Glutamatergic neuron (in vitro differentiated cells): ENCODE measurements around the gene CAMK2B. TPM values are rescaled to one million over a fixed set of nuclear protein-coding genes. Genes with fewer than 3 reads are reported as not detected.

ENCODE experiments used
- DNase-seq: peaks from one replicate; pipeline ENCODE4 v3.0.0; 2022
- H3K27ac Mint-ChIP-seq: one replicate; pipeline ENCODE4 v1.8.0; 2020; ENCODE audit warnings: mild to moderate bottlenecking, mixed read lengths, inconsistent platforms; ENCODE audit not compliant: unreplicated experiment
- H3K27me3 Mint-ChIP-seq: one replicate; pipeline ENCODE4 v1.8.0; 2020; ENCODE audit warnings: mild to moderate bottlenecking, moderate library complexity, mixed read lengths, inconsistent platforms; ENCODE audit not compliant: unreplicated experiment
- H3K36me3 Mint-ChIP-seq: one replicate; pipeline ENCODE4 v1.8.0; 2020; ENCODE audit warnings: mild to moderate bottlenecking, mixed read lengths, inconsistent platforms; ENCODE audit not compliant: unreplicated experiment
- H3K4me1 Mint-ChIP-seq: one replicate; pipeline ENCODE4 v1.8.0; 2020; ENCODE audit warnings: mild to moderate bottlenecking, low read depth, mixed read lengths, inconsistent platforms; ENCODE audit not compliant: unreplicated experiment
- H3K4me3 Mint-ChIP-seq: one replicate; pipeline ENCODE4 v1.8.0; 2020; ENCODE audit warnings: mild to moderate bottlenecking, mixed read lengths, inconsistent platforms; ENCODE audit not compliant: unreplicated experiment
- H3K9me3 Mint-ChIP-seq: one replicate; pipeline ENCODE4 v1.8.0; 2020; ENCODE audit warnings: mild to moderate bottlenecking, moderate library complexity, mixed read lengths, inconsistent platforms; ENCODE audit not compliant: unreplicated experiment
- total RNA-seq: library from RNA; stranded (reverse); fragmentation: NEBNext Ultra II Directional; extraction: Animal tissue kit (Norgen Biotek cat#: 25700); gene quantifications from one replicate; pipeline ENCODE4 v1.2.1, GENCODE V29; 2021; ENCODE audit not compliant: unreplicated experiment
- TF ChIP-seq, protein P1 (sequence below): fragments of 200-600 bp; sonication (generic); IDR thresholded peaks from one replicate; pipeline ENCODE4 v1.5.0; 2021; ENCODE audit not compliant: partially characterized antibody, unreplicated experiment

CAMK2B gene
- total RNA-seq, 1 donor from 2014 or later: 55.1 TPM

DNA sequence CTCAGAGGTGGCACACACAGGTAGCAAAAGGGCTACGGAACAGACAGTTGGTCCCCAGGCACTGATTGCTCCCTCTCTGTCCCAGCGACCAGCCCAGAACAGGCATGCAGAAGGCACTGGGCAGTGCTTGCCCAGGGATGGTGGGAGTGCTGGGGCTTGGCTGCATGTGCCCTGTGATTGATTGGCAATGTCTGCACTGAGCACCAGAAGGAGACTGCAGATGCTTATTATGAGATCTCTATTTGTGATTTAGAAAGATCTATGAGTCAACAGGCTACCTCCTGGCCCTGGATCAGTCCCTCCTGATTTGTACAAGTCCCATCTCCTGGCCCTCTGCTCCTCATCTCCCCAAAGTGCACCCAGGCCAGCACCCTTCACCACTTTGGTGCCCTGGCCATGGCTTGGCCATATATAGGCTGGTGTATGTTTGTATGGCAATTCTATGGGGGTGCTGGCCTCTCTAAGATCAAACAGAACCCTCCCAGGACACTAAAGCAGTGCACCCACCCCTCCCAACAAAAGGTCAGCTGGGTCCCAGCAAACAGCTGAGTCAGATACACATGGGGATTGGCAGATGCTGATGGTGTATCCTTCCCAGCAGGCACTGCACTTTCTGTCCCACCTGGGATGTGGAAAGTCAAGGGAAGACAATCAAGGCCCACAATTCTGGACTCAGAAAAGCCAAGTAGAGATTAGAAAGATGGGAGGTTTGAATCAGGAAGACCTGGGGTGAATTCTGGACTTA, 30.9 kb downstream of the CAMK2B start:
- Mint-ChIP-seq H3K9me3 (peaks cover 9% of the 10 kb centered on the region), H3K27ac (no peak overlapping the region), H3K36me3 (peaks cover 7% of the 10 kb centered on the region), H3K27me3 (peaks cover 3% of the 10 kb centered on the region), H3K4me1 (peaks cover 34% of the 10 kb centered on the region), H3K4me3 (no peak overlapping the region)
- DNase-seq: no peak
- TF ChIP-seq, protein P1, sequence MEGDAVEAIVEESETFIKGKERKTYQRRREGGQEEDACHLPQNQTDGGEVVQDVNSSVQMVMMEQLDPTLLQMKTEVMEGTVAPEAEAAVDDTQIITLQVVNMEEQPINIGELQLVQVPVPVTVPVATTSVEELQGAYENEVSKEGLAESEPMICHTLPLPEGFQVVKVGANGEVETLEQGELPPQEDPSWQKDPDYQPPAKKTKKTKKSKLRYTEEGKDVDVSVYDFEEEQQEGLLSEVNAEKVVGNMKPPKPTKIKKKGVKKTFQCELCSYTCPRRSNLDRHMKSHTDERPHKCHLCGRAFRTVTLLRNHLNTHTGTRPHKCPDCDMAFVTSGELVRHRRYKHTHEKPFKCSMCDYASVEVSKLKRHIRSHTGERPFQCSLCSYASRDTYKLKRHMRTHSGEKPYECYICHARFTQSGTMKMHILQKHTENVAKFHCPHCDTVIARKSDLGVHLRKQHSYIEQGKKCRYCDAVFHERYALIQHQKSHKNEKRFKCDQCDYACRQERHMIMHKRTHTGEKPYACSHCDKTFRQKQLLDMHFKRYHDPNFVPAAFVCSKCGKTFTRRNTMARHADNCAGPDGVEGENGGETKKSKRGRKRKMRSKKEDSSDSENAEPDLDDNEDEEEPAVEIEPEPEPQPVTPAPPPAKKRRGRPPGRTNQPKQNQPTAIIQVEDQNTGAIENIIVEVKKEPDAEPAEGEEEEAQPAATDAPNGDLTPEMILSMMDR: no peak

DNA sequence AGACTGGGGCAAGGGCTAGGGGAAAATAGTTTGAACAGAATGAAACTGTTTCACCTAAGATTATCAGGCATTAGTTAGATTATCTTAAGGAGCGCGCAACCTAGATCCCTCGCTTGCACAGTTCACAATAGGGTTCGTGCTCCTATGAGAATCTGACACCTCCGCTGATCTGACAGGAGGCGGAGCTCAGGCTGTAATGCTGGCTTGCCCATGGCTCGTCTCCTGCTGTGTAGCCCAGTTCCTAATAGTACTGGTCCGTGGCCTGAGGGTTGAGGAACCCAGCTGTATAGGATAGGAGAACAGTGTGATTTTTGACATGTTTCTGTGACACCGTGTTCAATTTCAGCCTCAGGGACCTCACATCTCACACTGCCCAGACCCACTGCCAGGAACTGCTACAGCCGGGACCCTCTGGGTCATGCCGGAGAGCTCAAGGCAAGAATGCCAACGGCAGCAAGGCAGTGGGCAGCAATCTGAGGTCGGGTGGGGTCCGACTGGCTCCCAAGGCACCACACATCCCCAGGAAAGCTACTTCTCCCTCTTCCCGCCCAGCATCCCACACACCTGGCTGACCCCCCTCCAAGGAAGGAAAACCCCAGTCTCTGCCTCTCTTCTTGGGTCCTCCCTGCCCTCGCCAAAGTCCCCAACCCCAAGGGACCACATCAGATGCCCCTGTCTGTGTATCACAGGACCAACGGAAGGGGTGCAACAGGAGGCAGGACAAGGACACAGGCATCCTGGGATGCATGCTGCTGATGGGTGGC, 31.7 kb downstream of the CAMK2B start:
- Mint-ChIP-seq H3K27me3 (peaks cover 3% of the 10 kb centered on the region), H3K36me3 (peaks cover 7% of the 10 kb centered on the region), H3K4me1 (peaks cover 34% of the 10 kb centered on the region), H3K4me3 (no peak overlapping the region), H3K27ac (no peak overlapping the region), H3K9me3 (peaks cover 9% of the 10 kb centered on the region)
- TF ChIP-seq, protein P1: no peak
- DNase-seq: no peak

DNA sequence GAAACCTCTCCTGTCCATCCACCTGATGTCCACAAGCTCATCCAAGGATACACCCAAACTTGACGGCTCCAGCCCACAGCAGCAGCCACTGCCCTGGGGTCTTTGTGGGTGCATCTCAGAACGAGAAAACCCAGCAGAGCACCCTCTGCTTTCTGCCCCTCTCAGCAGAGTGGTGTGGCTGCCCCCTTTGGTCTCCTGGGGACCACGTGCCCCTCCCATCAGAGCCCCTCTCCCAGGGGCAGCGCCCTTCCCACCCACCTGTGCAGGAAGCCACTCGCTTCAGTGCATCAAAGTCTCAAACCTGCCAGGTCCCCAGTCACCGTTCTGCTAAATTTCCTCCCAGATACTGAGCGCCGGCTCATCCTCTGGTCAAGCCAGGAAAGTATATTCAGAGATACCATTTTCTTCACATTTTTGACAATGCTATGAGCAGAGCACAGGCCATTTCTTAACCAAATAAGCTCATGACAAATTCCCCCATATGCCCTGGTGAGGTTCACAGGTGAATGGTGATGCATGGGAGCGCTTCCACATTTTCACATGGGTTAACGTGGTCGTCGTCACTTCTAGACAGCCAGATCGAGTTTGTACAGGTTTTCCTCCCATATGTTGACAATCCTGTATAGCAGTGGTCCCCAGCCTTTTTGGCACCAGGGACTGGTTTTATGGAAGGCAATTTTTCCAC, 32.4 kb downstream of the CAMK2B start:
- TF ChIP-seq, protein P1: no peak
- H3K9me3 Mint-ChIP-seq: peaks cover 9% of the 10 kb centered on the region
- peaks cover 39% of the 10 kb centered on the region for H3K4me1 Mint-ChIP-seq
- H3K36me3 Mint-ChIP-seq: peaks cover 7% of the 10 kb centered on the region
- no peak overlapping the region for H3K27ac Mint-ChIP-seq
- no peak overlapping the region for H3K4me3 Mint-ChIP-seq
- DNase-seq: no peak
- peaks cover 3% of the 10 kb centered on the region for H3K27me3 Mint-ChIP-seq

DNA sequence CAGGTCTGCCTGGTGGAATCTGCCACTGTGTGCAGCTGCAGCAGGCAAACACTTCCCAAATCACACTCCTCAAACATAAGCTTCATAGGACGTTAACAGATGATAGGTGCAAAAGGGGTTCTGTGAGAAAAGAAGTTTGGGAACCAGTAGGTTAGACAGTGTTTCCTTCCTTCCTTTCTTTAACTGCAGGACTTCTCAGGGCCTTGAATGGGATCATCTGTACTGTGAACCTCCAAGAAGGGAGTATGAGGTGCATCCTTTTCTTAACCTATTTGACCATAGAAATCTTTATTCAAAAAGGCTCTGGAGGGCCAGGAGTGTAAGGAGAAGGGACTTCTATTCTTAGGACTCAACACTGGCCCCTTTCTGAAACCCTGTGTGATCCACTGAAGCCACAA, 33.0 kb downstream of the CAMK2B start:
- H3K9me3 Mint-ChIP-seq: peaks cover 9% of the 10 kb centered on the region
- no peak overlapping the region for H3K27ac Mint-ChIP-seq
- H3K4me3 Mint-ChIP-seq: no peak overlapping the region
- peaks cover 3% of the 10 kb centered on the region for H3K27me3 Mint-ChIP-seq
- H3K4me1 Mint-ChIP-seq: peaks cover 43% of the 10 kb centered on the region
- DNase-seq: no peak
- peaks cover 7% of the 10 kb centered on the region for H3K36me3 Mint-ChIP-seq
- TF ChIP-seq, protein P1: no peak
